ENCODE results near the gene SFTPD. TPM values are rescaled to one million over a fixed set of nuclear protein-coding genes. Genes with fewer than 3 reads are reported as not detected.

SFTPD gene
- total and polyA plus RNA-seq, 8 donors = 6.5 to 878 (median 8.9) TPM

DNA sequence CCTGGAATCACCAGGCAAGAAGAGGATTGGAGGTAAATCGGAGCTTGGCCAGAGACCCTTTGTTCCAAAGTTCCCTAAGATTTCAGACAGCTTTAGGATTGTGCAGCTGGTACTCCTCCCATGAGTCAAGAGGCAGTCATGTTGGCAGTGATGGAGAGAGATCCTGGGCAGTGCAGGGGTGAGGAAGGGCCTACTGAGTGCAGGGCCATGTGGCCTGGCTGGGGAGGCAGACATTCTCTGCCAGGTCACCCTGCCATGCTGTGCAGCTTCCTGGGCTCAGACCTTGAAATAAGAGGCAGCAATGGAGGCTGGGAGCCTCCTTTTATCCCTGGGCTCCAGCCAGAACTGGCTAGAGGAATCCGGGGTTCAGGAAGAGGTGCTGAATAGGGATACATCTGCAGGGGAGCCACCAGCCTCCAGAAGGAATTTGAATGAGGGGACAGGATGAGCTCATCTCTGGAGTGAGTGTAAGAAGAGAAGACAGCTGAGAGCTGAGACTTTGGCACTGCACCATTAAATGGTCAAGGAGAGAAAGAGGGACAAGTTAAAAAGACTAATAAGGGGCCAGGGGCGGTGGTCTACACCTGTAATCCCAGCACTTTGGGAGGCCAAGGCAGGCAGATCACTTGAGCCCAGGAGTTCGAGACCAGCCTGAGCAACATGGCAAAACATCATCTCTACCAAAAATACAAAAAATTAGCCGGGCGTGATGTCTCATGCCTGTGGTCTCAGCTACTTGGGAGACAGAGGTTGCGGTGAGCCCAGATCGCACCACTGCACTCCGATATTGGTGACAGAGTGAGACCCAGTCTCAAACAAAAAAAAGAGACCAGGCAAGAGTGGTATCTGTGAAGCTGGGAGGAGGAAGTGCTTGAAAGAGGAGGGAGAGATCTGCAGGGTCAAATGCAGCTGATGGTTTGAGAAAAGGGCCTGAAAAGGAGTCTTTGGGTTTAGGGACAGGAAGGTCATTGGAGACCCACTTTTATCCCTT lies 12.0 kb downstream of the SFTPD start:
- TF ChIP-seq, protein P1, sequence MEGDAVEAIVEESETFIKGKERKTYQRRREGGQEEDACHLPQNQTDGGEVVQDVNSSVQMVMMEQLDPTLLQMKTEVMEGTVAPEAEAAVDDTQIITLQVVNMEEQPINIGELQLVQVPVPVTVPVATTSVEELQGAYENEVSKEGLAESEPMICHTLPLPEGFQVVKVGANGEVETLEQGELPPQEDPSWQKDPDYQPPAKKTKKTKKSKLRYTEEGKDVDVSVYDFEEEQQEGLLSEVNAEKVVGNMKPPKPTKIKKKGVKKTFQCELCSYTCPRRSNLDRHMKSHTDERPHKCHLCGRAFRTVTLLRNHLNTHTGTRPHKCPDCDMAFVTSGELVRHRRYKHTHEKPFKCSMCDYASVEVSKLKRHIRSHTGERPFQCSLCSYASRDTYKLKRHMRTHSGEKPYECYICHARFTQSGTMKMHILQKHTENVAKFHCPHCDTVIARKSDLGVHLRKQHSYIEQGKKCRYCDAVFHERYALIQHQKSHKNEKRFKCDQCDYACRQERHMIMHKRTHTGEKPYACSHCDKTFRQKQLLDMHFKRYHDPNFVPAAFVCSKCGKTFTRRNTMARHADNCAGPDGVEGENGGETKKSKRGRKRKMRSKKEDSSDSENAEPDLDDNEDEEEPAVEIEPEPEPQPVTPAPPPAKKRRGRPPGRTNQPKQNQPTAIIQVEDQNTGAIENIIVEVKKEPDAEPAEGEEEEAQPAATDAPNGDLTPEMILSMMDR (IDR thresholded peaks at IDR 0.05) = no peak
- ATAC-seq = no peak

DNA sequence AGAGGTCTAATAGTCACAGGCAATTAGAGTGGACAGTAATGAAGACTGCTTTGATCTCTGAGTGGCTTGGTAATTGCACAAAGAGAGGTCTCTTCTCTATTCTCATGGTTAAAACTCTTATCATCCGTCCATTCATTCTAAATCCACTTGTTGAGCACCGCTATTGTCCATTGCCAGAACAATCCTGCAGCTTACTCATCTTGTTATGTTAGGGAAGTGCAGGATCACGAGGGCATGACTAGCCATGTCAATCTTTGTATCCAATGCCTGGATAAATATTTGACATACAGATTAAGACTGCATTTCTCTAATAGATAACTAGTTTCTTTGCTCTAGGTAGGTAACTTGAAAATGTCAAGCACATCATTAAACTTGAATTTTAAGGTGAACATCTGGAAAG lies 14.9 kb downstream of the SFTPD start:
- TF ChIP-seq, protein P1 (IDR thresholded peaks at IDR 0.05) = no peak
- no peak for DNase-seq
- Histone ChIP-seq H3K9me3 (no peaks in the 10 kb centered on the region), H3K27ac (no peak overlapping the region), H3K27me3 (peaks cover 0 to 17% of the 10 kb centered on the region in 2 donors), H3K36me3 (peaks cover 0 to 7% of the 10 kb centered on the region in 2 donors), H3K4me1 (peaks cover 0 to 20% of the 10 kb centered on the region in 2 donors), H3K4me3 (no peak overlapping the region)
- intact Hi-C loops (cut with DNase I) = no loop called here
- ATAC-seq = no peak

More for the DNA sequence above, 12.0 kb downstream of the SFTPD start:
- DNase-seq = no peak
- H3K36me3 ChIP-seq = peaks cover 0 to 7% of the 10 kb centered on the region in 2 donors
- H3K9me3 ChIP-seq = no peaks in the 10 kb centered on the region
- no peaks in the 10 kb centered on the region for H3K27me3 ChIP-seq
- intact Hi-C loops (cut with DNase I) = no loop called here
- no peak overlapping the region for H3K4me3 ChIP-seq
- H3K27ac ChIP-seq = no peak overlapping the region
- H3K4me1 ChIP-seq = peaks cover 0 to 24% of the 10 kb centered on the region in 2 donors

DNA sequence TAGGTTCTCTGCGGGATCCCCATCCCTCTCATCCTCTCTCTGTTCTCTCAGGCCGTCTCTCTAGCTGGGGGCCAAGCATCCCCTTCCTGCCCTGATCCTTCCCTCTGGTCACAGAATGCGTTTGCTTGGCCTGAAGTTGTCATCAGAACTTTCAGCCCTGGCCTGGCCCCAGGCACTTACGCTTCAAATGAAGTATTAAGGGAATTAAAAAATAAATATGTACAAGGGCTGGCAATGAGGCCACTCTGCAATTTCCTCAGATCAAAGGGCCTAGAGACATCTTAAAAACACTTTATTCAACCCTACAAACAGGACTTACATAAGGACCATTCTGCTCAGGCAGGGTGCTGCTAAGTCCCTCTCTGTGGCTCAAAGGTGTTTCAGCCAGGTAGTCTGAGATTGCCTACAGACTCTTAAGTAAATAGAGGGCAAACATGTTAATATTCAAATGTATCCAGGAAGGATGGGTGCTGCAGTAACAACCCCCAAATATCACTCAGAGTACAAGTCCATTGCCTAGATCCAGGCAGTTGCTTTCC lies 16.0 kb downstream of the SFTPD start:
- no peaks in the 10 kb centered on the region for H3K9me3 ChIP-seq
- H3K4me3 ChIP-seq = no peak overlapping the region
- TF ChIP-seq, protein P1 (IDR thresholded peaks at IDR 0.05) = no peak
- H3K27ac ChIP-seq = peak overlapping the region; percentile 11 to 25
- H3K4me1 ChIP-seq = peaks cover 0 to 9% of the 10 kb centered on the region in 2 donors
- intact Hi-C loops (cut with DNase I) = no loop called here
- H3K27me3 ChIP-seq = peaks cover 0 to 17% of the 10 kb centered on the region in 2 donors
- H3K36me3 ChIP-seq = peaks cover 0 to 3% of the 10 kb centered on the region in 2 donors
- peak in 2 of 4 donors; percentile 17 to 48 for DNase-seq
- peak; percentile 79 for ATAC-seq

DNA sequence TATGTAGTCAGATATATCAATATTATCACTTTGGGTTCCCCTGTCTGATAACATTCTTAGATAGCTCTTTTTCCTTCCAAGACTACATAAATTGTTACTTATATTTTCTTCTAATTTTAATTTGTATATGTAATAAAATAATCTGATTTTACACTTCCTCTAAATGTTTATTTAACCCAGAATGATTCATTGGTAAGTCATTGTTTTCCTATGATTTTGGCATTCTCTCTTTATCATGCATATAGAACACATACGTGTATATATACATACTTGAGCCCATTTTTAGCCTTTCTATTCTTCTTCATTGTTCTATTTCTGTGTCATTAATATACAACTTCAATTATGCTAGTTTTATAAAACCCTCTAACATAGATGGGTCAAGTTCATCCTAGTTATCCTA lies 16.6 kb downstream of the SFTPD start:
- TF ChIP-seq, protein P1 (IDR thresholded peaks at IDR 0.05) = no peak
- Histone ChIP-seq H3K4me3 (no peak overlapping the region), H3K9me3 (no peaks in the 10 kb centered on the region), H3K4me1 (peaks cover 0 to 5% of the 10 kb centered on the region in 2 donors), H3K36me3 (no peaks in the 10 kb centered on the region), H3K27me3 (peaks cover 0 to 17% of the 10 kb centered on the region in 2 donors), H3K27ac (peak overlapping the region; percentile 11 to 25)
- intact Hi-C loops (cut with DNase I) = no loop called here
- DNase-seq (no peak), ATAC-seq (no peak)

DNA sequence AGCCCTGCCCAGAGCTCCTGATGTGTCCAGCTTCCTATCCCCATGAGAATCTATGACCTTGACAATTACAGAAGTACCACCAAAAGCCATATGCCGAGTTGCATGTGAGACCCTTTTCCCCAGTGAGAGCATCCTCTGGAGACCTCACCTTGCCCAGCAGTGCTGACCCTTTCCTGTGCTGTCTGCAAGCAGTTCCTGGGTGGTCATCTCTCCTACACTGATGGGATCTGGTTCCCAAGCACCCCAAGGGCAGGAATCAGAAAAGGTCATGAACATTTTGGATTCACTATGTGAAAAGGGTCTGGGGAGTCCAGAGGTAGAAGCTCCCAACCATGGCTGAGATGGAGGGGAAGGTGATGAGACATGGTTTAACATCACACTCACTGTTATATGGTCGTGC lies 18.2 kb downstream of the SFTPD start:
- no peak overlapping the region for H3K27ac ChIP-seq
- intact Hi-C loops (cut with DNase I) = no loop called here
- no peak for ATAC-seq
- H3K9me3 ChIP-seq = no peaks in the 10 kb centered on the region
- TF ChIP-seq, protein P1 (IDR thresholded peaks at IDR 0.05) = no peak
- H3K4me1 ChIP-seq = peaks cover 0 to 5% of the 10 kb centered on the region in 2 donors
- H3K27me3 ChIP-seq = peaks cover 0 to 17% of the 10 kb centered on the region in 2 donors
- no peaks in the 10 kb centered on the region for H3K36me3 ChIP-seq
- no peak for DNase-seq
- H3K4me3 ChIP-seq = no peak overlapping the region

All from left lung (tissue), 10 donors.